ENCODE results near the gene GRAP2.

The GRAP2 gene

DNA sequence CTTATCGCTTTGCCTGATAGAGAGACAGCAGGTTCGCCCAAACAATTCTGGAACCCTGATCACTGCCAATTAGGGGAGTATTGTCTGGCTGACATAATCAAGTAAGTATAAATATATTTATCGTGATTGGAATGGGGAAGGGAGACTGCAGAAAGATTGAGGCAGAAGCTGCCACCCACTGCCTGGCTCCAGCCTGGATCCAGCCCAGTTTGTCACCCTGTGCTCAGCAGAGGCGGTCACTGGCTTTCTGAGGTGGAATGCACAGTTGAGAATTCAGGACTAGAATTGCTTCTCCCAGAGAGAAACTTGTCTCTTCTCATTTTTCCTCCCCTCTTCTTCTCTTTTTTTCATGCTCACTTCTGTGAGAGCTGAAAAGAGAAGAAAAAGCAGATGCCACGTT, 25.9 kb downstream of the GRAP2 start:
- DNase-seq = no peak

DNA sequence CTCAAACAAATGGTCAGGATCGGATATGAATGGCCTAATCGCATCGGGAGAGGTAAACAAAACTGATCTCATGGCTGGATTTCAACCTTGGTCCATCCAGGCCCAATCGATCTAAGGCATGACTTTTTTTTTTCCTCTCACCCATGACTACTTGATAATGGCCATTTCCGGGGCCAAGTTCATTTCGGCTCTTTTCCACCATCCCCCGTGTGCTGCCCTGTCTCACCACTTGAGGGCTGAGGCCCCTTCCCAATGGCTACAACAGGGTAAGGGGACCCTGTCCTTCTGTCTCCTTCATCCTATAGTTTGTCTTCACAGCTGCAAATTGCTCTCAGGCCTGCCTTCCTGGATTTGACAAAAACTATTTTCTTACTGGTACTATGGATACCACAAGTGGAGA, 26.7 kb downstream of the GRAP2 start:
- no peak for DNase-seq

DNA sequence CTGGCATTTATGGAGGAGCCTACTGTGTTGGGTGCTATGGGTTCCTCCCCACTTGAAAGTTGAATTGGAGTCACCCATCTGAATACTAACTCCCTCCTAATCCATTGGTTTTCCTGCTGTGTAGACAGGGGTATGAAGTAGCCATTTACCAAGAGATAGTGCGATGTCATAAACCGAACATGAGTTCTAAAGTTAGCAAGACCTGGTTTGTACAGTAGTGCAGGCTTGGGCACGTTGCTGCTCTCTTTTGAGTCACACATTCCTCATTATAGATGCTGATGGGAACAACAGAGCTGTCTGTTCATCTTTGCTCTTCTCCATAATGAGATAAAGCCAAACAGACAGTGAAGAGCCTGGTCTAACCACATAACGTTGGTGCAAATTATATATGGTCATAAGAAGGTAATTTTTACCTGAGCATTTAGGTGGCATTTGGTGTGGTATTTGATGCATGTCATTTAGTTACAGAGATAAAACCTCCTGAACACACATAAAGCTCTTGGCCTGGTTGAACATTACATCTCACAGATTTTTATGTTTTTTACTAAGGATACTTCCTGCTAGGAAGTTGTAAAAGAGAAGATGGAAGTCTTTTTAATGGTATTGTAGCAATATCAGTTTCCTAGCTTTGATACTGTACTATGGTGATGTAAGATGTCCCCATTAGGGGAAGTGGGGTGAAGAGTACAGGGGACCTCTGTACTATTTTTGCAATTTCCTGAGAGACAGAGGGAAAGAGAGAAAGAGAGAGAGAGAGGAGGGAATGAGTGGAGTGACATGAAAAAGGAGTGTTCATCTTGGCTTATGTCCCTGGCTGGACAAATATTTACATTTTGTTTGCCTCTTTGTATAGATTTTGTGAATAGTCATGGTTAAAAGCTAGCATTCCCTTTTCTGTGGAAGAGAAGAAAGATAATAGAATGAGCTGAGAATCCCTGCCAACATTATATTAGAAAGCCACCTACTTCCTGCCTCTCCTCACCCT, 27.9 kb downstream of the GRAP2 start:
- DNase-seq = no peak

DNA sequence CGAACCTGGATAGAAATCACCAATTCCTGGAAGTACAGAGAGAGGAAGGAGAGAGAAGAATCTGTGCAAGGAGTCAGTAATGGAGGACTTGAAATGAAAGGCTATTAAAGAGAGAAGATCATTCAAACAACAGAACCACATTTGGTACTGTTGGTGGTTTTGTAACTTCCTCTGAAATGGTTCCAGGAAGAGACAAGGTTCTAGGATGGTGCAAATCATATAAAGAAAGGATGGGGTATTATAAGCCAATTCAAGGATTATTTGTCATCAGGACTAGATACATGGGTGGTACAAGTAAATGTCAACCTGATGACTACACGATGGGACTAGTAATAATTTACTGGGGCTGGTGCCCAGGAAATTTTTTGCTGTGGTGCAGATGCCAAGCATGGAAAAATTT, 30.4 kb downstream of the GRAP2 start:
- DNase-seq = no peak

DNA sequence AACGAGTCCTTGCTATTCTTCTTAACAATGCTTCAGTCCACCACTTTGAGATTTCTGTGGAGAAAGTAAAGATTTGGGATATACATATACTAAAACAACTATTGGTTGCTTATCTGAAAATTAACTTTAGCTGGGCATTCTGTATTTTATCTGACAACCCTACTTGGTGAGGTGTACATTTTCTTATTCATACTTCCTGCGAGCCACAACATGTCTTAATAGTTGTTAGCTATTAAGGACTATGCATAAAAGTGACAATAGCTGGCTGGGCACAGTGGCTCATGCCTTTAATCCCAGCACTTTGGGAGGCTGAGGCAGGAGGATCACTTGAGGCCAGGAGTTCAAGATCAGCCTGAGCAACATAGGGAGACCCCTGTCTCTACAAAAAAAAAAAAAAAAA, 31.3 kb downstream of the GRAP2 start:
- no peak for DNase-seq

DNA sequence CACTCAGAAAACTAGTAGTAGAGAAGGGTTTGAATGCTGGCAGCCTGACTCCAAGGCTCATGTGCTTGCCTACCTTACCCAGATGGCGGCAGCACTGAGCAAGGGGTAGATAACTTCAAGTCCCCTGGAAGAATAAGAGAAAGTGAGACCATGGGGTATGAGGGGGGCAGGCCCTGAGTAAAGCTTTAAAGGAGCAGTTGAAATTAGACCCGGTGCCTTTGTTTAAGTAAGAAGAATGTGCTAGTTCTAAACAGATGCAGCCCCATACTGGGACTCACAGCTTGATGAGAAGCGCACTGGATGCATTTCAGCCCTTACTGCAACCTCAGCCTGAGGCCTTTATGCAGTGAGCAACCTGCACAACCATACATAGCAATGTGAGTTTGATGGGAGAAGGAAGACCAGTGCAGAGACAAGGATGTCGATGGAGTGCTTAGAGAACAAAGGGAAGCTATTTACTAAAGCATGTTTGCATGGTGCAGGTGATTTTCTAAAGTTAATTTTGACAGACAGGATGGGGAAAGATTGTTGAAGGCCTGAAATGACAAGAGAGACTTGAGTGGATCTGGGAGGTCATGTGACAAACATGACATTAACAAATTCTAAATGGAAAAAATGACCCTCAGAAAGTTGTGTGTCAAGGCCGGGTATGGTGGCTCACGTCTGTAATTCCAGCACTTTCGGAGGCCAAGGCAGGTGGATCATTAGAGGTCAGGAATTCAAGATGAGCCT, 32.2 kb downstream of the GRAP2 start:
- DNase-seq = peak; percentile 55

DNA sequence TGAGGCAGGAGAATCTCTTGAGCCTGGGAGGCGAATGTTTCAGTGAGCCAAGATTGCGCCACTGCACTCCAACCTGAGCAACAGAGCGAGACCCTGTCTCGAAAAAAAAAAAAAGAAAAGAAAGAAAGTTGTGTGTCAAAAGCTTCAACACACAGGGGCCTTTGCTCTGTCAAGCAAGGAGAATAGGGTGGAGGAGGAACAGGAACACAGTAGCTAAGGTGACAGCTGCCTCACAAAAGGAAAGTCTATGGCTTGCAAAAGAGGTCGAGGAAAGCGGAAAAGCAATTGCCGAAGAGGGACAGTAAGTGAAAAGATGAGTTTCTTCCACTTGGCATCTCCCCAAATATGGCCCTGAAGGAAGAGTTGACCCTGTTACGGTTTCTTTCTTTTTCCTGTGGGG, 32.9 kb downstream of the GRAP2 start:
- DNase-seq = no peak

DNA sequence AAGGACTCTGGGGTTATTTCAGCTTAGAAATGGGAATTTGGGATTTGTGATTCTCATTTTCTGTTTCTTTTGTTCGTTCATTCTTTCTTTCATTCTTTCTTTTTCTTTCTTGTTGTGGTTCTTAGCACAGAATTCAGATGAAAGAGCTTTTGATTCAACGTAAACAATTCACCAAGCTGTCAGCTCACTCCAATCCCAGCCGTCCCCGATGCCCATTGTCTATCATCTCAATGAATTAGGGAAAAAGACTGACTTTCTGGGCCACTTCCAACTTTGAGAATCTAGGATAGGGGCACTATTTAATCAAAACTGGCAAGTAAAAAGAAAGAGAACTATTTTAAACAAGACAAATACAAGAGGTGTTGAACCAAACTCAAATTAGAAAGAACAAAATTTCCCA, 34.2 kb downstream of the GRAP2 start:
- DNase-seq = no peak

DNA sequence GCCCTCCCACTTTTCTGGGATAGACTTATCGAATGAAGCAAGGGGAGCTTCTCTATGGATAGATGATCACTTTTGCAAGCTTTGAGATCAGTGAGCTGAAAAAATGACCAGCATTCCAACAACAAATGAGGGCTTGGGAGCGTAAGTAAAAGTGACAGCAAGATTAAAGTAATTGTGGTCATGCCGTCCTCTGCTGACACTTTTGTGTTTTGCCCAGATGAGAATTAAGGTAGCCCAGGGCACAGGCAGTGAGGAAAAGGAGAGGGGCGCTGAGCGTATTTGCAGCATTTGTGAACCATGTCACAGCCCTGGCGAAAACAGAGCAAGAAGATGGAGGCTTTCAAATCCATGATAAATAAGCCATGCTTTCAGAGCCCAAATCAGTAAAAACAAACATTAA, 34.7 kb downstream of the GRAP2 start:
- no peak for DNase-seq

DNA sequence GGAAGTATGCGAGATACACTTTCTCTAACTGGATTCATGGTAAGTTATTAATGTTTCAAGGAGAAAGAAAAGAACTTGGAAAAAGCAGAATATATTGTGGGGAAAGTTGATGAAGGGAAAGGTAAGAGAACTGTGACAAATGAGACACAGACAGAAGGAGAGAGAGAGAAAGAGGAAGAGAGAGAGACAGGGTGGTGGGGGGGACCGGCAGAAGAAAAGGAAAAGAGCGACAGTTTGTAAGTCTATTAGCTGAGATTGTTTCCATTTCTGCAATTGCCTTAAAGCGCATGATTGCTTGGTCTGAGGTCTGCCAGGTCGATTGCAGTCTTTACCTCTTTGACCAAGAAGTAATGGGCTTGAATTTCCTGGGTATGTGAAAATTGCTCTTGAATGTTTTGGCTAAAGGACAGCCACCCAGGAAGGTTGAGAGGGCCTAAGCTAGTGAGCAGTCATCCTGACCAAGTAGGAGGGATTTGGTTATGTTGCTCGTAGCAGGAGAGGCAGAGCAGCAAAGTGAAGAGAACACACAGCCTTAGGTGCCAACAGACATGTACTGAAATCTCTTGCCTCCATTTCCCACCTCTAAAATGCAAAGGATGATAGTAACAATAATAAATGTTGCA, 35.8 kb downstream of the GRAP2 start:
- no peak for DNase-seq

DNA sequence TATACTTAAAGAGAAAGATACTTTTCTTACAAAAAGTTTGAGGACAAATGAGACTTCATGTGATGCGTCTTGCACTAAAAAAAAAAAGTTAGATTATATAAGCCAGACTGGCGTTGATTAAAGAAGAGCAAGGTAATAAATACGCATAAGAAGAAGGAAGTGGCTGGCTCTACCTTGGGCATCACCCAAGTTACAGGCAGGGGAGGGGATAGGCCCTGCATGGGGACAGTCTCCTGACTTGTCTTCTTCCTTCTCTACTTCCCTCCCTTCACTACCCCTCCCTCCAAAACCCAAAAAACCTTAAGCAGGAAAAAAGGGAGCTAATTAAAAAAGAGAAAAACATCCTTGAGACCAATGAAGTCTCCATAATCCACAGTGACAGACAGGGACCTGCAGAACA, 37.0 kb downstream of the GRAP2 start:
- DNase-seq = no peak

DNA sequence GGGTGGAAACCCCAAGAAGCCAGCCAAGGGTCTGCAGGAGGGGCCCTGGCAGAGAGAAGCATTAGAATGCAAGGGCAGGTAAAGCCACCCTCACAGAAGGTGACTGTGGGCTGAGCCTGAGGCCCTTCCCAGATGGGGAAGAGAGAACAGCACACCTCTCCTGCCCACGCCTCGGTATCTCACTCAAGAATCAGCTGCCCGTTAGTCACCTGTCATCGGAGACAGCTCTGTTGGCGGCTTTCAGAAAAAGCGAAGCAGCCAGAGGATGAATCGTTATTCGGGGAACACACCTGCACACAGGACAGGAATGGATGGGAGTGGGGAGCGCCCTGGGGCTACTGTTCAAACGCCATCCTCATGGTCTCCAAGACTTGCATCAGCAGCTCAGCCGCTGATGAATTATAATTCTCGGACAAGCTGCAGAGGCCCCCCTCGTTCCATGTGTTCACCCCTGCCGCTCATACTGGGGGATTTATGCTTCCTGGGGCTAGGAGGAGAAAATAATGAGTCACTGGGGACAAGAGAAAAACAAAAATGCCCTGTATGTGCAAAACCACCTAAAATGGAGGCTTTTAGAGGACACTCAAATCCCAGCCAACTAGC, 37.7 kb downstream of the GRAP2 start:
- DNase-seq = peak; percentile 46

DNA sequence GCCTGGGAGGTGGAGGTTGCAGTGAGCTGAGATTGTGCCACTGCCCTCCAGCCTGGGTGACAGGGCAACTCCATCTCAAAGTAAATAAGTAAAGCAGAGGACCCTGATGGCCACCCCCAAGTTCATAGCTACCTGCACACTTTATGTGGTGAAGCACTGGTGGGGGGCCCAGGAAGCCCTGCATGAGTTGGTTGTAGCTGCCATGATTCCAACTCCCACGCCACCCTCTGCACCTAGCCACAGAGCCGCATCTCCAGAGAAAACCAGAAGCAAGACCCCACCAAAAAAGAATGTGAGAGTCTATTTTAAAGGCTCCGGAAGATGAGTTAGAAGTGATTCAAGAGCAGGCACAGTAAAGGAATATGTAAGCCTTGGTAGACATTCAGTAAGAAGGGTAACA, 38.9 kb downstream of the GRAP2 start:
- DNase-seq = no peak

DNA sequence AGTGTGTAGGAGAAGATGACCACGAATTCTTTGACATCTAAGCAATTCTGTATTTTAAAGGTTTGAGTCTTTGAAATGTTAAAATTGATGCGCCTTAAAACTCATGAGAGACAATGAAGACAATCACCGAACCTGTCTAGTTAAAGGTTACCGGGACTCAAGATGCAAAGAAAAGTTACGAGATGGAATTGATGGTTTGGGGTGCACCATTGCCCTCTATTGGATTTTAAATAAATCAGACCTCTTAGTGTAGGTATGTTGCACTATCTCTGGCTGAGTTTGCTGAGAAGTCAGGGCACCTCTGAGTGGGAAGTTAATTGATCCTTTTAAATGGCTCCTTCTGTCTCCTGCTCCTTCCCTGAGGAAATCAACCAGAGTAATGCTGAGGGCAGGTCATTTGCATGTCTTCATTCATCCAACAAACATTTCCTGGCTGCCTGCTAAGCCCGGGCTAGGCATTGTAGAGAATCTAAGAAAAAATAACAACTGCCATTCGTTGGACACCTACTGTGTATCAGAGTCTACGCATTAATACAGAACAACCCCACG, 39.9 kb downstream of the GRAP2 start:
- DNase-seq = peak; percentile 77

DNA sequence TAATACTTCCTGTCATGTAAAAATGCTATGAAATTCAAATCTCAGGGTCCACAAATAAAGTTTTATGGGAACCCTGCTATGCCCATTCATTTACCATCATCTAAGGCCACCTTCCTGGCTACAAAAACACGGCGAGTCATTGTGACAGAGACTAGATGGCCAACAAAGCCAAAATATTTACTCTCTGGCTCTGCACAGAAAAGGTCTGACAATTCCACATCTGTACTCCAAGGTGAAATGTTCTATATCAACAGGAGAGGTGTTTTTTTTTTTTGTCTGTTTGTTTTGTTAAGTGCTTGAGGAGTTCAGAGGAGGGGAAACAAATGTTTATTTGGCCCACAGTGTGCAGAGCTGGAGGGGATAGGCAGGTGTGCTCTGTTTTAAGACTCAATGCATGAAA, 40.7 kb downstream of the GRAP2 start:
- DNase-seq = no peak

DNA sequence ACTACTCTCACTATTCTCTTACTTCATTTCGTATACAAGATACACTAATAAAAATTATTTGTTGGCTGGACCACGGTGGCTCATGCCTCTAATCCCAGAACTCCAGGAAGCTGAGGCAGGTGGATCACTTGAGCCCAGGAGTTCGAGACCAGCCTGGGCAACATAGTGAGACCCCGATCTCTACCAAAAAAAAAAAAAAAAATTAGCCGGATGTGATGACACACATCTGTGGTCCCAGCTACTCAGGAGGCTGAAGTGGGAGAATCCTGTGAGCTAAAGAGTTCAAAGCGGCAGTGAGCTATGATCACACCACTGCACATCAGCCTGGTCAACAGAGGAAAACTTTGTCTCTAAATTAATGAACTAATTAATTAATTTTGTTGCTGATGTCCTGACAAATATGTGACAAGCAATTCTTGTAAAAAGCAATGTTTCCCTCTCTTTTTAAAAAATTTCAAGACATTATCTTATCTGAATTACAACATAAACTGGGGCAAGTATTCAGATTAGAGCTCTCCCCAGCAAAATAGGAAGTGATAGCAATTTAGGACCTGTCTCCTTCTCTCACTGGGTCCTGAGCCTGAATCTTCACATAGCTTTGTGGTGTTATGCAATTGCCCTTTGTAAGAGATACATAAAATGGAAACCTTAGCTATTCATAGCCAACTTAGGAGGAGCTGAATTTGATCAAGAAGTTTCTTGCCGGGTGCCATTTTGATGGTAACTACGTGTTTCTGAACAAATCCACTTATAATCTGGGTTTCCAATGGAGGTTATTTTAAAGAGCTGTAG, 41.8 kb downstream of the GRAP2 start:
- no peak for DNase-seq

DNA sequence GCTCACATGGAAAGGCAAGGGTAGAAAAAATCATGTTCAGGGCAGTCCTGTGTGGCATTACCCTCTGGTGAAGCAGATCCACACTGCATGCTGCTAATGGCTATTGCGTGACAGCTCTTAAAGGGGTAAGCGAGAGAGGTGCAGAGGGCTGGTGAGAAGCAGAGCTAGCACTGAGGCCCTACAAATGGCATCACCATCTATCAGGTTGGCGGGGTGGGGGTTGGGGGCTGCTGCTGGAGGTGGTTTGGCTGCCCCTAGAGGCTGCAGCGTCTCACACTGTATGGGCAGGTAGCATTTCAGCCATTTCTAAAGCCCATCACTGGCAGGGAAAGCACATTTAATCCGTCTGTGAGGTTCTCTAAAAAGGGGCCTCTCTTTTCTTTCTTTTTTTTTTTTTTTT, 42.5 kb downstream of the GRAP2 start:
- DNase-seq = no peak

DNA sequence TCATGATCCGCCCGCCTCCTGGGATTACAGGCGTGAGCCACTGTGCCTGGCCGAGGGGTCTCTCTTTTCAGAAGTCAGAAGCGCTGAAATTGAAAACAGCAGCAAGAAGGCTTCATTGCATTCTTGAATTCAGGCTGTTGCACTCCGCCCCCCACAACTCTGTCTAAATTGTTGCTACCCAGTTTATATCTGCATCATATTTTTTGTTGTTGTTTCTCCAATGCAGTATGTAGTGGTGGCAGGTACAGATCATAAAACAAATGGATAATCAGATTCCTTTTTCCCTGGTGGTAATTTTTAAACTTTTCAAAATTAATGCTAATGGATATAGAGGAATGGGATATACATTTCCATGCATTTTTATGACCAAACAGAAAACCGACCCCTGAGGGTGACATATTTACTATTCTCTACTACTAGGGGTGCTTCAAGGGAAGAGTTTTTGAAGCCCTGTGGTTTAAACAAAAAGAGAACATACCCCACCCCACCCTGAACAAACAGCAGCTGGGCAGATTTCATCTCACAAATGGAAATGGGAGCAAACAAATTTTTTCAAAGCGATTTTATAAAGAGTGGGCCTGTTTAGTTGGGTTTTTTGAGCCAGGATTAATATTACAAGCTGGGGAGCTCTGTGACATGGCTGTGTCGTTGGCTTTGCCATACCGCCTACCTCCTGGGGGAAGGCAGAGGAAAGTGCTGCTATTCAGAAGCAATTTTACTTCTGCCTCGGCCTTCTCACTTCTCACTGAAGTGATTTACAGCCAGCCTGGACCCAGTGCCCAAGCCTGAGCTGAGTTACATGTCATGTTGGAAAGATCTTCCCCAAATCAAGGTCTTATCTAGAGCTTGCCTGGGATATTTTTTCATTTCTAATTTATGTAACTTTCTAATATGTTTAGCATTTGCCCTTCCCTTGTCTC, 43.3 kb downstream of the GRAP2 start:
- no peak for DNase-seq

DNA sequence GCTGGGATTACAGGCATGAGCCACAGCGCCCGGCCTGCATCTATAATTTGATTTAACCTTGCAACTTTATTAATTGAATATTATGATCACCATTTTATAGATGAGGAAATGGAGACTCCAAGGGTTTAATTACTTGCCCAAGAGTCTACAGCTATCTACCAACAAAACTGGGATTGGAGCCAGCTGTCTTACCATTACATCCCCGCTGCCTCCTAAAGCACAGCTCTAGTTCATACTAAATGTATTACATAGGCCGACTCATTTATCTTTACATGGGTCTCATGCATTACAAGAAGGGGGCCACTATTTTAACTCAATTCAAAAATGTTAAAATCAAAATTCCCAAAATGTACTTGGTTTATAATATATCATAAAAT, 45.2 kb downstream of the GRAP2 start:
- DNase-seq = no peak

DNA sequence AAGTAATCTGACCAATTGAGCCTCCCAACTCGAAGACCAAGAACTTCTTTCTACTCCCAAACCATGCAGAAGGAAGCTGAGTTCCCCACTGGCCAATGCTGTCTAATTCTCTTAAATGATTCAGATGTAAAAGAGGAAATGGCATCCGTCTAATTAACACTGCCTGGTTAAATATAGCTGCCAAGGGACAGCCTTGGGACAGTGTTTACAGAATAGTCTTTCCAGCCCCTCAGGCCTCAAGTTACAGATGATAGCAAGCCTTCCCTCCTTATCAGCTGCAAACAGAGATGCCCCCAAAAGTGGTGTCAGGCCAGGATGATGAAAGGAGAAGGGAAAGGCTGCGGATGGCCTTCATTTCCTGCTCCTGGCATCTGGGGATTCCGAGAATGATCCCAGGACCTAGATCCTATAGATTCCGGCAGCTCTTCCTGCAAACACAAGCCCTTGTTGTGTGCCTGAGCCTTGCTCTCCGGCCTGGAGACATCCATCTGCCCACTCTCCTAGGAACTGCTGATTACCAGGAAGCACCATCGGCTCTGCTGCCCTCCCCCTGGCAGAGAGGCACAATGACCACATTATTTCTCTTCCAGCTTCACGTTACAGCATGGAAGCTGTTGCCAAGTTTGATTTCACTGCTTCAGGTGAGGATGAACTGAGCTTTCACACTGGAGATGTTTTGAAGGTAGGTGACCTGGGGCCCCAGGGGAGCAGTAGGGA, 45.8 kb downstream of the GRAP2 start:
- DNase-seq = no peak

All from CD4-positive, alpha-beta T cell treated with Interleukin-4 for 4 hours (primary cell).